GM12865 (cell line): ENCODE results near the gene DHRS7B.

Experiments
- DNase-seq: peaks from one replicate; pipeline ENCODE4 v3.0.0; 2010; ENCODE audit warnings: low read depth
- H3K4me3 ChIP-seq: 2 replicates; pipeline ENCODE4 v1.5.1; 2011; ENCODE audit warnings: mild to moderate bottlenecking, low read depth, low read length, control low read depth
- CTCF ChIP-seq: IDR thresholded peaks from 2 replicates; pipeline ENCODE4 v1.5.1; 2011; ENCODE audit warnings: low read length, control low read depth, low read depth, inconsistent platforms; ENCODE audit not compliant: insufficient read depth; ENCODE audit errors: missing control alignments

Gene DHRS7B

GRCh38 chr17:21161498-21162393 is 35.0 kb downstream of the DHRS7B start:
- no peak for TF ChIP-seq CTCF

DNA sequence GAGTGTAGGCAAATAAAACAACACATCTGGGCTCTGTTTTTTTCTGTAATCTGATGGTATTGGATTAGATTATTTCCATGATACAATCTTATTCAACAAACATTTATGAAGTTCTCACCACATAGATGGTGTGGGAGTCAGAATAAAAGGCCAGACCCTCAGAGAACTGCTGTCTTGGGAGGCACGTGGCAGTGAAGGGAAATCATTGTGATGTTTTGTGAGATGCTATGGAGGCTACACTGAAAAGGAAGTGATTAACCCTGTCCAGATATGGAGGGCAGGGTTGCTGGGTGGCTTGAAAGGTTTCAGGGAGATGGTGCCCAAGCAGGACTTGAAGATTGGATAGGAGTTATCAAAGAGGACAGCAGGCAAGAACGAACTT is 35.6 kb downstream of the DHRS7B start:
- no peak overlapping the region for H3K4me3 ChIP-seq
- DNase-seq: no peak
- no peak for TF ChIP-seq CTCF

More at GRCh38 chr17:21161498-21162393, 35.0 kb downstream of the DHRS7B start:
- H3K4me3 ChIP-seq: no peak overlapping the region
- DNase-seq: no peak

DNA sequence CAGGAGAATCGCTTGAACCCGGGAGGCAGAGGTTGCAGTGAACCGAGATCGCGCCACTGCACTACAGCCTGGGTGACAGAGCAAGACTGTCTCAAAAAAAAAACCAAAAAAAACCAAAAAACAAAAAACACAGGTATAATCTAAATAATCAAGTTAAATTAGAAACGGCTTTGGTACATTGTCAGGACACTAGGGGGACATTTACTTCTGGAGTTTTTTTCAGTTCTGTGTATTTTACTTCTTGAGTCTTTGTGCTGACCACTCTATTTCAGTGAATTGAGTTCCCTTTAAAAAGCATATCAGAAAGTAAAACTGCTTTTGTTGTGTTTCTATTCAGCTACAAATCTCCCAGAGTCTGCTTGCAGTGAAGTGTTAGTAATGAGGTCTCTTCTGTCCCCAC is 36.3 kb downstream of the DHRS7B start:
- no peak for TF ChIP-seq CTCF
- no peak for DNase-seq
- H3K4me3 ChIP-seq: no peak overlapping the region

DNA sequence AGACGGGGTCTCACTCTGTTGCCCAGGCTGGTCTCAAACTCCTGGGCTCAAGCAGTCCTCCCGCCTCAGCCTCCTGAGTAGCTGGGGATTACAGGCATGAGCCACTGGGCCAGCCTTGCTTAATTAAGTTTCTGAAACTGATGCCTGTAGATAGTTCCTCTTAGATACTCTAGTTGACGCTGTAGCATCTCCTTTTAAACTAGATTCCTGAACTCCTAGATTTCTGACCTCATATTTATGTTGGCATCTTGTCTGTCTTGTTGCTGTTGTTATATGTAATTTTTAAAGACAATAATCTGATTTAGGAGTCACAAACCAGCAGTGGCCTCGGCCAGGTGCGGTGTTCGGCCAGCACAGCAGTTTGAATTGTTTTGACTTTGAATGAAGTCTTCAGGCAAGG is 37.5 kb downstream of the DHRS7B start:
- no peak for TF ChIP-seq CTCF
- DNase-seq: no peak
- no peak overlapping the region for H3K4me3 ChIP-seq

DNA sequence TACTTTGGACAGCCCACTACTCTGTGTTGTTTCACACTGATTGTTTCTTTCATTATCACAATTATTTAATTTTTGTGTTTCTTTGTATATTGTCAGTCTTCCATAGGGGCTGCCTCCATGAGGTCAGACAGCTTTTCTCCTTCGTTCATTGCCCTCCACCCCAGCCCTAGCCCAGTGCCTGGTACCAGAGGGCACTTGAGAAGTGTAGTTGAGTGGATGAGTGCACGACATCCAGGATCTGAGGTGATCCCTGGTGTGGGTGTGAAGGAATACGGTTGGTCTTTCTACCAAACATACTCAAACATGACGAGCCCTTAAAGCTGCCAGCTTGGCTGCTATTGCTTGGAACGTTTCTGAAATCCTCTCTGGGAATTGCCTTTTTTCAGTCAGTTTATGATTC is 37.9 kb downstream of the DHRS7B start:
- no peak for TF ChIP-seq CTCF
- no peak overlapping the region for H3K4me3 ChIP-seq
- no peak for DNase-seq

GRCh38 chr17:21165922-21166594 is 39.3 kb downstream of the DHRS7B start:
- TF ChIP-seq CTCF: no peak
- no peak for DNase-seq
- no peak overlapping the region for H3K4me3 ChIP-seq
